ENCODE measurements around the gene SET. TPM values are rescaled to one million over a fixed set of nuclear protein-coding genes. Genes with fewer than 3 reads are reported as not detected.

SET gene
- total and polyA plus RNA-seq, 2 of the 8 experiments (the other 6 are each of a cell fraction or from before 2014, with no cell fraction given) = 466 to 1,345 TPM

- ChIA-PET CTCF (ENCODE audit: partially characterized antibody) (interaction anchor here (1.2 kb wide), 1 partner anchor 12 kb away, joined by 4 read pairs; no protein-coding TSS in a partner anchor), POLR2A (ENCODE audit: partially characterized antibody) (interaction anchor here (0.9 to 43.1 kb wide), 3 partner anchors 12 to 38 kb away, joined by 3 to 1197 read pairs (median 4); partner anchors contain the start of genes PKN3 and SET)
- H3K9me3 ChIP-seq (ENCODE audit: insufficient read depth in 2 of 2, low read depth in 1 of 2, low read length in 1 of 2) = no peaks in the 10 kb centered on the region
- TF ChIP-seq RFX5 (IDR thresholded peaks at IDR 0.05; ENCODE audit: borderline replicate concordance, low read depth, low read length) (no peak), HDAC2 (IDR thresholded peaks at IDR 0.05; ENCODE audit: borderline replicate concordance in 1 of 2, low read depth in 2 of 2, low read length in 2 of 2) (peak in 1 of 2 experiments; percentile 64; a peak in 1 of 4 replicates)
- H3K56ac ChIP-seq (replicated peaks; ENCODE audit: insufficient read length, low read depth, low read length) = no peak overlapping the region
- H3K23ac ChIP-seq (ENCODE audit: insufficient read length) = no peak overlapping the region
- H3K18ac ChIP-seq (ENCODE audit: extremely low read depth, low read length) = no peak overlapping the region
- H4K20me1 ChIP-seq (replicated peaks in 1 of 2; ENCODE audit: control insufficient read depth in 1 of 2, insufficient read depth in 2 of 2, low read length in 2 of 2) = peaks cover 0 to 2% of the 10 kb centered on the region in 2 experiments
- H3K79me1 ChIP-seq (ENCODE audit: low read depth, low read length) = no peaks in the 10 kb centered on the region; the same call in 1 of the 2 replicates
- DNase-seq (ENCODE audit: low read depth in 1 of 2, low spot score in 2 of 2) (no peak), FAIRE-seq (no peak)
- H2AK5ac ChIP-seq (ENCODE audit: low read depth, low read length) = no peak overlapping the region
- H3K4me2 ChIP-seq (ENCODE audit: insufficient read depth in 1 of 2, low read depth in 2 of 2, low read length in 2 of 2) = peak overlapping the region; percentile 68 to 98; a peak in 3 of 4 replicates
- no peak overlapping the region for H3K4ac ChIP-seq (replicated peaks; ENCODE audit: insufficient read length, low read depth, low read length)
- no peak overlapping the region for H2BK20ac ChIP-seq (ENCODE audit: low read length)
- no peak overlapping the region for H4K8ac ChIP-seq (ENCODE audit: extremely low read depth, insufficient read depth, low read length)
- H3K14ac ChIP-seq (ENCODE audit: insufficient read length) = no peak overlapping the region
- H3K27ac ChIP-seq (ENCODE audit: low read depth, low read length) = peak overlapping the region; percentile 100
- peak overlapping the region; percentile 100 for H4K5ac ChIP-seq (ENCODE audit: insufficient read length, low read depth, low read length)
- 92% methylated on average over 13 of the region's 13 CpGs; no CpG with 5 or more reads in 1 of the 2 experiments for WGBS, 2 experiments (ENCODE audit: extremely low coverage in 1 of 2, insufficient coverage in 1 of 2, insufficient read length in 1 of 2, insufficient replicate concordance in 2 of 2, low coverage in 1 of 2, low lambda C conversion rate in 2 of 2, missing lambda C conversion rate in 1 of 2)
- H3K27me3 ChIP-seq (replicated peaks in 1 of 4; ENCODE audit: control insufficient read depth in 3 of 4, extremely low read depth in 1 of 4, insufficient read depth in 3 of 4, low read length in 3 of 4) = no peaks in the 10 kb centered on the region
- H2BK5ac ChIP-seq (ENCODE audit: low read depth, low read length) = no peak overlapping the region; the same call in 1 of the 2 replicates
- H3K36me3 ChIP-seq (ENCODE audit: control insufficient read depth in 2 of 4, insufficient read depth in 4 of 4, low read length in 3 of 4) = peaks cover 0 to 9% (median 0%) of the 10 kb centered on the region in 4 experiments; a peak in 1 of 8 replicates
- no peaks in the 10 kb centered on the region for H3K79me2 ChIP-seq (ENCODE audit: control insufficient read depth in 1 of 2, insufficient read depth in 2 of 2, low read length in 2 of 2)
- peak overlapping the region in 2 of 4 experiments; percentile 100; a peak in 2 of 7 replicates for H3K9ac ChIP-seq (replicated peaks in 1 of 4; ENCODE audit: extremely low read depth in 1 of 4, low read depth in 3 of 4, low read length in 3 of 4)
- no peak overlapping the region for H2BK120ac ChIP-seq (replicated peaks; ENCODE audit: low read depth, low read length)
- peak overlapping the region in 1 of 4 experiments; percentile 66; a peak in 3 of 8 replicates for H3K4me3 ChIP-seq (ENCODE audit: extremely low read depth in 1 of 4, insufficient read depth in 2 of 4, low read depth in 3 of 4, low read length in 4 of 4)
- no peaks in the 10 kb centered on the region; a peak in 2 of 7 replicates for H3K4me1 ChIP-seq (replicated peaks in 1 of 4; ENCODE audit: control insufficient read depth in 3 of 4, insufficient read depth in 4 of 4, low read length in 3 of 4)
- peaks cover 4% of the 10 kb centered on the region; the same call in 1 of the 2 replicates for H3K23me2 ChIP-seq (ENCODE audit: low read depth, low read length)
- H2BK15ac ChIP-seq (ENCODE audit: low read length) = no peak overlapping the region
- peak overlapping the region; percentile 100; the same call in 1 of the 2 replicates for H2AFZ ChIP-seq (ENCODE audit: low read length)
- peak overlapping the region; percentile 90 for H2BK12ac ChIP-seq (ENCODE audit: low read depth, low read length)
- peak overlapping the region; percentile 79 for H4K91ac ChIP-seq (replicated peaks; ENCODE audit: insufficient read length, low read length)
Observed at GRCh38 chr9:128657344-128657704, 31.7 kb upstream of the SET start.

Measured in H1 (cell line).